K562 (cell line): ENCODE measurements around the gene PARD3. TPM values are rescaled to one million over a fixed set of nuclear protein-coding genes. Genes with fewer than 3 reads are reported as not detected.

Experiments used
- CHD2 ChIP-seq: IDR thresholded peaks from 2 replicates; pipeline ENCODE4 v1.6.1; 2011; ENCODE audit warnings: low read depth, low read length
- ELK1 ChIP-seq: sonication (generic); formaldehyde crosslinking; IDR thresholded peaks from 2 replicates; pipeline ENCODE4 v1.8.1; 2022; ENCODE audit warnings: missing genetic modification reagents
- ETV6 ChIP-seq, 3 experiments: fragments of 150-350 bp in 1 of 3; sonication (generic) in 1 of 3; formaldehyde crosslinking in 1 of 3; IDR thresholded peaks; 2 replicates each; pipeline versions ENCODE4 v1.6.1 to v1.8.0; 2014 to 2022; ENCODE audit warnings: borderline replicate concordance in 2 of 3, low read depth in 2 of 3, antibody characterized with exemption in 1 of 3, low read length in 1 of 3, mild to moderate bottlenecking in 1 of 3, missing genetic modification reagents in 1 of 3
- MAFG ChIP-seq: fragments of 450-650 bp; conservative IDR thresholded peaks from 2 replicates; pipeline ENCODE4 v1.6.1; 2016; ENCODE audit warnings: missing genetic modification characterization, missing compliant biosample characterization
- MAFK ChIP-seq: IDR thresholded peaks from 2 replicates; pipeline ENCODE4 v1.6.1; 2011; ENCODE audit warnings: low read length, improper control_type of control experiment
- RB1 ChIP-seq: fragments of 450-650 bp; IDR thresholded peaks from 2 replicates; pipeline ENCODE4 v1.6.1; 2017; ENCODE audit warnings: low read depth, mild to moderate bottlenecking
- SIX5 ChIP-seq, 2 experiments: IDR thresholded peaks; 2 replicates each; pipeline ENCODE4 v1.6.1; 2011; ENCODE audit warnings: low read length in 2 of 2, borderline replicate concordance in 1 of 2, low read depth in 1 of 2, mild to moderate bottlenecking in 1 of 2, moderate library complexity in 1 of 2; ENCODE audit not compliant: insufficient read depth in 1 of 2
- TCF7 ChIP-seq: sonication (generic); IDR thresholded peaks from 2 replicates; pipeline ENCODE4 v1.6.1; 2016; ENCODE audit warnings: antibody characterized with exemption, borderline replicate concordance
- TFE3 ChIP-seq: fragments of 450-650 bp; formaldehyde crosslinking; IDR thresholded peaks from 2 replicates; pipeline ENCODE4 v1.4.0; 2020; ENCODE audit warnings: mild to moderate bottlenecking, mixed read lengths
- ZFX ChIP-seq: sonication (generic); formaldehyde crosslinking; IDR thresholded peaks from 2 replicates; pipeline ENCODE4 v1.8.0; 2022; ENCODE audit warnings: mild to moderate bottlenecking, missing genetic modification reagents, moderate library complexity
- ZHX1 ChIP-seq: fragments of 150-350 bp; conservative IDR thresholded peaks from 2 replicates; pipeline ENCODE4 v1.6.1; 2014; ENCODE audit warnings: low read length
- ZNF41 ChIP-seq: fragments of 250-450 bp; sonication (Bioruptor Pico); conservative IDR thresholded peaks from 2 replicates; pipeline ENCODE4 v1.4.0; 2020; ENCODE audit warnings: mild to moderate bottlenecking
- polyA plus RNA-seq, 8 experiments: library from polyadenylated mRNA; depleted of rRNA in 4 of 8; stranded (reverse) in 5 of 8; unstranded in 3 of 8; fragments of >200 nt; fragmentation: Nextera tagmentation in 2 of 8; fragmentation: Illumina TruSeq in 1 of 8; extraction: Ambion mirVana in 2 of 8; extraction: Trizol in 1 of 8; gene quantifications; 2 replicates each; pipeline versions ENCODE4 v1.2.1 to v1.2.3, GENCODE V29; 2011 to 2014; ENCODE audit warnings: inconsistent platforms in 1 of 8, missing spikeins in 1 of 8
- total RNA-seq, 7 experiments: library from RNA; depleted of rRNA in 6 of 7; stranded (reverse); fragments of >200 nt in 6 of 7; fragmentation: Illumina TruSeq in 2 of 7; extraction: Trizol in 2 of 7; gene quantifications; 2 replicates each; pipeline versions ENCODE4 v1.2.1 to v1.2.3, GENCODE V29; 2011 to 2021; ENCODE audit warnings: low replicate concordance in 1 of 7

PARD3 gene
- total and polyA plus RNA-seq, 9 of the 15 experiments (the other 6 are each of a cell fraction or from before 2014, with no cell fraction given) = 2.7 to 11.7 (median 7.7) TPM

GRCh38 chr10:34643620-34644019 is 171.5 kb downstream of the PARD3 start (continued):
- TF ChIP-seq ETV6 (IDR thresholded peaks at IDR 0.05; ENCODE audit: borderline replicate concordance in 1 of 2, low read depth in 2 of 2, low read length in 1 of 2) (no peak), ETV6 (CRISPR knock-in tag; IDR thresholded peaks at IDR 0.05; ENCODE audit: borderline replicate concordance) (no peak), ZFX (no peak), SIX5 (IDR thresholded peaks at IDR 0.05; ENCODE audit: borderline replicate concordance in 1 of 2, insufficient read depth in 1 of 2, low read depth in 1 of 2, low read length in 2 of 2) (no peak), MAFG (tag) (no peak), CHD2 (no peak), MAFK (no peak), TFE3 (no peak), ZHX1 (no peak), ELK1 (CRISPR knock-in tag) (no peak), ZNF41 (no peak), TCF7 (no peak), RB1 (no peak)
- TF ChIP-seq, all 486 proteins: peak for 0
